Measurements from ENCODE around the gene GALNT18.

Gene GALNT18

GRCh38 chr11:11231763-11232162 lies 390.0 kb downstream of the GALNT18 start:
- intact Hi-C loops (cut with DNase I), result no loop called here

GRCh38 chr11:11230802-11231562 lies 390.8 kb downstream of the GALNT18 start:
- DNase-seq, result peak in 1 of 42 donors; percentile 30
- intact Hi-C loops (cut with DNase I), result no loop called here

More at GRCh38 chr11:11231763-11232162, 390.0 kb downstream of the GALNT18 start:
- no peak for DNase-seq

- no peak for DNase-seq
- intact Hi-C loops (cut with DNase I), result no loop called here
These were observed 391.7 kb downstream of the GALNT18 start for GRCh38 chr11:11230087-11230486.

GRCh38 chr11:11229647-11230046 lies 392.2 kb downstream of the GALNT18 start:
- no peak for DNase-seq
- intact Hi-C loops (cut with DNase I), result no loop called here

- peak in 3 of 42 donors; percentile 13 to 46 (median 26) for DNase-seq
- intact Hi-C loops (cut with DNase I), result no loop called here
These were observed 394.3 kb downstream of the GALNT18 start for GRCh38 chr11:11227296-11228085.
